K562 (cell line): ENCODE measurements around the gene SGTB. TPM values are rescaled to one million over a fixed set of nuclear protein-coding genes. Genes with fewer than 3 reads are reported as not detected.
A peak's percentile ranks its signal among the peaks of the same experiment; 100 is the strongest.

Experiments used
- BHLHE40 ChIP-seq: IDR thresholded peaks from 2 replicates; pipeline ENCODE4 v1.6.1; 2011; ENCODE audit warnings: low read length, improper control_type of control experiment
- MTA3 ChIP-seq: fragments of 450-650 bp; formaldehyde crosslinking; IDR thresholded peaks from 2 replicates; pipeline ENCODE4 v1.6.1; 2017; ENCODE audit warnings: mild to moderate bottlenecking, borderline replicate concordance
- polyA plus RNA-seq, 8 experiments: library from polyadenylated mRNA; depleted of rRNA in 4 of 8; stranded (reverse) in 5 of 8; unstranded in 3 of 8; fragments of >200 nt; fragmentation: Nextera tagmentation in 2 of 8; fragmentation: Illumina TruSeq in 1 of 8; extraction: Ambion mirVana in 2 of 8; extraction: Trizol in 1 of 8; gene quantifications; 2 replicates each; pipeline versions ENCODE4 v1.2.1 to v1.2.3, GENCODE V29; 2011 to 2014; ENCODE audit warnings: inconsistent platforms in 1 of 8, missing spikeins in 1 of 8
- total RNA-seq, 7 experiments: library from RNA; depleted of rRNA in 6 of 7; stranded (reverse); fragments of >200 nt in 6 of 7; fragmentation: Illumina TruSeq in 2 of 7; extraction: Trizol in 2 of 7; gene quantifications; 2 replicates each; pipeline versions ENCODE4 v1.2.1 to v1.2.3, GENCODE V29; 2011 to 2021; ENCODE audit warnings: low replicate concordance in 1 of 7
- TF ChIP-seq, protein P1 (sequence below): fragments of 450-650 bp; formaldehyde crosslinking; IDR thresholded peaks from 2 replicates; pipeline ENCODE4 v1.4.0; 2020; ENCODE audit warnings: mild to moderate bottlenecking, moderate library complexity
- TF ChIP-seq, protein P2 (sequence below): sonication (generic); formaldehyde crosslinking; IDR thresholded peaks from 2 replicates; pipeline ENCODE4 v1.8.0; 2023; ENCODE audit warnings: missing genetic modification reagents, mild to moderate bottlenecking, borderline replicate concordance
- TF ChIP-seq, protein P3 (sequence below): sonication (generic); formaldehyde crosslinking; IDR thresholded peaks from 2 replicates; pipeline ENCODE4 v1.8.0; 2022; ENCODE audit warnings: mild to moderate bottlenecking, missing genetic modification reagents
- TF ChIP-seq, protein P4 (sequence below): fragments of 250-450 bp; sonication (Bioruptor Pico); IDR thresholded peaks from 2 replicates; pipeline ENCODE4 v1.4.0; 2020

SGTB gene
- total and polyA plus RNA-seq, 9 of the 15 experiments (the other 6 are each of a cell fraction or from before 2014, with no cell fraction given), result 1.3 to 8.4 (median 4.8) TPM

DNA sequence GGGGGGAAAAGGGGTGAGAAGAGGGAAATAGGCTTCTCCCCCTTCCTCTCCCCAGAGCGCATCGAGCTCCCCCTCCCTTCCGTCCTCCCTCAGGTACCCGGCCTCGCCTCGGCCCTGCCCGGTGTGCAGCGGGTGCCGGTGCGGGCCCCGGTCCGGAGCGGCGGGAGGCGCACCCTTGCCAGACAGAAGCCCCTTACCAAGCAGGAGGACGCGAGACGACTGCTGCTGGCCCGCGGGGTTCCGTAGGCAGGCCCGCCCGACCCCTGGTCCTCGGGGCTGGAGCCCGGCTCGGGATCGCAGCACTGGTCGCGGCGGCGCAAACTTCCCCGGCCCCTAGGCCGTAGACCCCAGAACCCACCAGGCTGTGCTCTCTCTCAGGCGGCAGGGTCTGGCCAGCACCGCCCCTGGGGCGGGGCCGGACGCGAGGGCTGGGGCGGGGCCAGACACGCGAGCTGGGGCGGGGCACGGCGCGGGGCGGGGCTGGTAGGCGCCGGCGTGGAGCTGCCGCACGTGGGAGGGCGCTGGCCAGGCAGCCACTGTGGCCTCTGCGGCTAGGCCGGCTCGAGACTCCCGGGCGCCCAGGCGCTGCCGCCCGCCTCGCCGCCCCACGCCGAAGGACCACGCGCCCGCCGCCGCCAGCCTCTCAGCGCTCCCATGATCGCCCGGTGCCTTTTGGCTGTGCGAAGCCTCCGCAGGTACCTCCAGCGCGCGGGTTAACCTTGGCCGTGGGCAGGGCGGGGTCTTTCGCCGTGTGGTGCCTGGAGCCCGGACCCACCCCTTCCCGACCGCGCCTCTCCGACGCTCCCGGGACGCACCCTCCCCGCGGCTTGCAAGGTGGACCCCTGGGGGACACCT lies at the start of gene SGTB, which contains the start of gene NLN (continued):
- TF ChIP-seq, protein P1, sequence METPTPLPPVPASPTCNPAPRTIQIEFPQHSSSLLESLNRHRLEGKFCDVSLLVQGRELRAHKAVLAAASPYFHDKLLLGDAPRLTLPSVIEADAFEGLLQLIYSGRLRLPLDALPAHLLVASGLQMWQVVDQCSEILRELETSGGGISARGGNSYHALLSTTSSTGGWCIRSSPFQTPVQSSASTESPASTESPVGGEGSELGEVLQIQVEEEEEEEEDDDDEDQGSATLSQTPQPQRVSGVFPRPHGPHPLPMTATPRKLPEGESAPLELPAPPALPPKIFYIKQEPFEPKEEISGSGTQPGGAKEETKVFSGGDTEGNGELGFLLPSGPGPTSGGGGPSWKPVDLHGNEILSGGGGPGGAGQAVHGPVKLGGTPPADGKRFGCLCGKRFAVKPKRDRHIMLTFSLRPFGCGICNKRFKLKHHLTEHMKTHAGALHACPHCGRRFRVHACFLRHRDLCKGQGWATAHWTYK (CRISPR knock-in tag), result peak; percentile 63; the same call in 1 of the 2 replicates
- TF ChIP-seq, protein P2, sequence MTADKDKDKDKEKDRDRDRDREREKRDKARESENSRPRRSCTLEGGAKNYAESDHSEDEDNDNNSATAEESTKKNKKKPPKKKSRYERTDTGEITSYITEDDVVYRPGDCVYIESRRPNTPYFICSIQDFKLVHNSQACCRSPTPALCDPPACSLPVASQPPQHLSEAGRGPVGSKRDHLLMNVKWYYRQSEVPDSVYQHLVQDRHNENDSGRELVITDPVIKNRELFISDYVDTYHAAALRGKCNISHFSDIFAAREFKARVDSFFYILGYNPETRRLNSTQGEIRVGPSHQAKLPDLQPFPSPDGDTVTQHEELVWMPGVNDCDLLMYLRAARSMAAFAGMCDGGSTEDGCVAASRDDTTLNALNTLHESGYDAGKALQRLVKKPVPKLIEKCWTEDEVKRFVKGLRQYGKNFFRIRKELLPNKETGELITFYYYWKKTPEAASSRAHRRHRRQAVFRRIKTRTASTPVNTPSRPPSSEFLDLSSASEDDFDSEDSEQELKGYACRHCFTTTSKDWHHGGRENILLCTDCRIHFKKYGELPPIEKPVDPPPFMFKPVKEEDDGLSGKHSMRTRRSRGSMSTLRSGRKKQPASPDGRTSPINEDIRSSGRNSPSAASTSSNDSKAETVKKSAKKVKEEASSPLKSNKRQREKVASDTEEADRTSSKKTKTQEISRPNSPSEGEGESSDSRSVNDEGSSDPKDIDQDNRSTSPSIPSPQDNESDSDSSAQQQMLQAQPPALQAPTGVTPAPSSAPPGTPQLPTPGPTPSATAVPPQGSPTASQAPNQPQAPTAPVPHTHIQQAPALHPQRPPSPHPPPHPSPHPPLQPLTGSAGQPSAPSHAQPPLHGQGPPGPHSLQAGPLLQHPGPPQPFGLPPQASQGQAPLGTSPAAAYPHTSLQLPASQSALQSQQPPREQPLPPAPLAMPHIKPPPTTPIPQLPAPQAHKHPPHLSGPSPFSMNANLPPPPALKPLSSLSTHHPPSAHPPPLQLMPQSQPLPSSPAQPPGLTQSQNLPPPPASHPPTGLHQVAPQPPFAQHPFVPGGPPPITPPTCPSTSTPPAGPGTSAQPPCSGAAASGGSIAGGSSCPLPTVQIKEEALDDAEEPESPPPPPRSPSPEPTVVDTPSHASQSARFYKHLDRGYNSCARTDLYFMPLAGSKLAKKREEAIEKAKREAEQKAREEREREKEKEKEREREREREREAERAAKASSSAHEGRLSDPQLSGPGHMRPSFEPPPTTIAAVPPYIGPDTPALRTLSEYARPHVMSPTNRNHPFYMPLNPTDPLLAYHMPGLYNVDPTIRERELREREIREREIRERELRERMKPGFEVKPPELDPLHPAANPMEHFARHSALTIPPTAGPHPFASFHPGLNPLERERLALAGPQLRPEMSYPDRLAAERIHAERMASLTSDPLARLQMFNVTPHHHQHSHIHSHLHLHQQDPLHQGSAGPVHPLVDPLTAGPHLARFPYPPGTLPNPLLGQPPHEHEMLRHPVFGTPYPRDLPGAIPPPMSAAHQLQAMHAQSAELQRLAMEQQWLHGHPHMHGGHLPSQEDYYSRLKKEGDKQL (CRISPR knock-in tag), result peak; percentile 79; the same call in 1 of the 2 replicates
- TF ChIP-seq, protein P3, sequence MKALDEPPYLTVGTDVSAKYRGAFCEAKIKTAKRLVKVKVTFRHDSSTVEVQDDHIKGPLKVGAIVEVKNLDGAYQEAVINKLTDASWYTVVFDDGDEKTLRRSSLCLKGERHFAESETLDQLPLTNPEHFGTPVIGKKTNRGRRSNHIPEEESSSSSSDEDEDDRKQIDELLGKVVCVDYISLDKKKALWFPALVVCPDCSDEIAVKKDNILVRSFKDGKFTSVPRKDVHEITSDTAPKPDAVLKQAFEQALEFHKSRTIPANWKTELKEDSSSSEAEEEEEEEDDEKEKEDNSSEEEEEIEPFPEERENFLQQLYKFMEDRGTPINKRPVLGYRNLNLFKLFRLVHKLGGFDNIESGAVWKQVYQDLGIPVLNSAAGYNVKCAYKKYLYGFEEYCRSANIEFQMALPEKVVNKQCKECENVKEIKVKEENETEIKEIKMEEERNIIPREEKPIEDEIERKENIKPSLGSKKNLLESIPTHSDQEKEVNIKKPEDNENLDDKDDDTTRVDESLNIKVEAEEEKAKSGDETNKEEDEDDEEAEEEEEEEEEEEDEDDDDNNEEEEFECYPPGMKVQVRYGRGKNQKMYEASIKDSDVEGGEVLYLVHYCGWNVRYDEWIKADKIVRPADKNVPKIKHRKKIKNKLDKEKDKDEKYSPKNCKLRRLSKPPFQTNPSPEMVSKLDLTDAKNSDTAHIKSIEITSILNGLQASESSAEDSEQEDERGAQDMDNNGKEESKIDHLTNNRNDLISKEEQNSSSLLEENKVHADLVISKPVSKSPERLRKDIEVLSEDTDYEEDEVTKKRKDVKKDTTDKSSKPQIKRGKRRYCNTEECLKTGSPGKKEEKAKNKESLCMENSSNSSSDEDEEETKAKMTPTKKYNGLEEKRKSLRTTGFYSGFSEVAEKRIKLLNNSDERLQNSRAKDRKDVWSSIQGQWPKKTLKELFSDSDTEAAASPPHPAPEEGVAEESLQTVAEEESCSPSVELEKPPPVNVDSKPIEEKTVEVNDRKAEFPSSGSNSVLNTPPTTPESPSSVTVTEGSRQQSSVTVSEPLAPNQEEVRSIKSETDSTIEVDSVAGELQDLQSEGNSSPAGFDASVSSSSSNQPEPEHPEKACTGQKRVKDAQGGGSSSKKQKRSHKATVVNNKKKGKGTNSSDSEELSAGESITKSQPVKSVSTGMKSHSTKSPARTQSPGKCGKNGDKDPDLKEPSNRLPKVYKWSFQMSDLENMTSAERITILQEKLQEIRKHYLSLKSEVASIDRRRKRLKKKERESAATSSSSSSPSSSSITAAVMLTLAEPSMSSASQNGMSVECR (CRISPR knock-in tag), result 0 out of 2 replicates have a peak, but pooled peaks have one; percentile 50
- TF ChIP-seq MTA3 (0 out of 2 replicates have a peak, but pooled peaks have one; percentile 18), BHLHE40 (peak; percentile 84)
- TF ChIP-seq, protein P4, sequence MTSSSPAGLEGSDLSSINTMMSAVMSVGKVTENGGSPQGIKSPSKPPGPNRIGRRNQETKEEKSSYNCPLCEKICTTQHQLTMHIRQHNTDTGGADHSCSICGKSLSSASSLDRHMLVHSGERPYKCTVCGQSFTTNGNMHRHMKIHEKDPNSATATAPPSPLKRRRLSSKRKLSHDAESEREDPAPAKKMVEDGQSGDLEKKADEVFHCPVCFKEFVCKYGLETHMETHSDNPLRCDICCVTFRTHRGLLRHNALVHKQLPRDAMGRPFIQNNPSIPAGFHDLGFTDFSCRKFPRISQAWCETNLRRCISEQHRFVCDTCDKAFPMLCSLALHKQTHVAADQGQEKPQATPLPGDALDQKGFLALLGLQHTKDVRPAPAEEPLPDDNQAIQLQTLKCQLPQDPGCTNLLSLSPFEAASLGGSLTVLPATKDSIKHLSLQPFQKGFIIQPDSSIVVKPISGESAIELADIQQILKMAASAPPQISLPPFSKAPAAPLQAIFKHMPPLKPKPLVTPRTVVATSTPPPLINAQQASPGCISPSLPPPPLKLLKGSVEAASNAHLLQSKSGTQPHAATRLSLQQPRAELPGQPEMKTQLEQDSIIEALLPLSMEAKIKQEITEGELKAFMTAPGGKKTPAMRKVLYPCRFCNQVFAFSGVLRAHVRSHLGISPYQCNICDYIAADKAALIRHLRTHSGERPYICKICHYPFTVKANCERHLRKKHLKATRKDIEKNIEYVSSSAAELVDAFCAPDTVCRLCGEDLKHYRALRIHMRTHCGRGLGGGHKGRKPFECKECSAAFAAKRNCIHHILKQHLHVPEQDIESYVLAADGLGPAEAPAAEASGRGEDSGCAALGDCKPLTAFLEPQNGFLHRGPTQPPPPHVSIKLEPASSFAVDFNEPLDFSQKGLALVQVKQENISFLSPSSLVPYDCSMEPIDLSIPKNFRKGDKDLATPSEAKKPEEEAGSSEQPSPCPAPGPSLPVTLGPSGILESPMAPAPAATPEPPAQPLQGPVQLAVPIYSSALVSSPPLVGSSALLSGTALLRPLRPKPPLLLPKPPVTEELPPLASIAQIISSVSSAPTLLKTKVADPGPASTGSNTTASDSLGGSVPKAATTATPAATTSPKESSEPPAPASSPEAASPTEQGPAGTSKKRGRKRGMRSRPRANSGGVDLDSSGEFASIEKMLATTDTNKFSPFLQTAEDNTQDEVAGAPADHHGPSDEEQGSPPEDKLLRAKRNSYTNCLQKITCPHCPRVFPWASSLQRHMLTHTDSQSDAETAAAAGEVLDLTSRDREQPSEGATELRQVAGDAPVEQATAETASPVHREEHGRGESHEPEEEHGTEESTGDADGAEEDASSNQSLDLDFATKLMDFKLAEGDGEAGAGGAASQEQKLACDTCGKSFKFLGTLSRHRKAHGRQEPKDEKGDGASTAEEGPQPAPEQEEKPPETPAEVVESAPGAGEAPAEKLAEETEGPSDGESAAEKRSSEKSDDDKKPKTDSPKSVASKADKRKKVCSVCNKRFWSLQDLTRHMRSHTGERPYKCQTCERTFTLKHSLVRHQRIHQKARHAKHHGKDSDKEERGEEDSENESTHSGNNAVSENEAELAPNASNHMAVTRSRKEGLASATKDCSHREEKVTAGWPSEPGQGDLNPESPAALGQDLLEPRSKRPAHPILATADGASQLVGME (CRISPR knock-in tag), result peak; percentile 43; the same call in 1 of the 2 replicates
